Neural progenitor cell (in vitro differentiated cells): ENCODE results near the gene CXCR4.

Experiments used
- CTCF ChIP-seq: fragments of 200-600 bp; sonication (generic); IDR thresholded peaks from 2 replicates; pipeline ENCODE4 v1.5.1; 2017; ENCODE audit warnings: antibody characterized with exemption, mild to moderate bottlenecking
- EZH2phosphoT487 ChIP-seq: fragments of 200-600 bp; sonication (generic); IDR thresholded peaks from 2 replicates; pipeline ENCODE4 v1.6.1; 2017; ENCODE audit warnings: antibody characterized with exemption

- TF ChIP-seq EZH2phosphoT487 (no peak), CTCF (no peak)
These were observed 6.9 kb upstream of the CXCR4 start for GRCh38 chr2:136124805-136125204.
